ENCODE data around the gene CCDC150.

DNA sequence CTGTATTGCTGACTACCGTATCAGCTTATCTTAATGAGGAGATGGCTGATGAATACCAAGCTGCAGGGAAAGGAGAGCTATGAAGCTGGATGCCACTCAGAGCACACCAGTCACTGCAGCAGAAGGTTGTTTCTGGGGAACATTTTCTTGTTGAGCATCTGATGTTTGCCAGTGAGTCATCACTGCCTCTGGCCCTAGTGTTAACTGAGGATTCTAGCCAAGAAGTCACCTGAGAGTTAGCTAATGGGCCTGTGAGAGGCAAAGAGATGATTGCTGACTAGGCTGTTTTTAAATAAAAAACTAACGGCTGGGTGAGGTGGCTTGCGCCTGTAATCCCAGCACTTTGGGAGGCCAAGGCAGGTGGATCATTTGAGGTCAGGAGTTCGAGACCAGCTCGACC, 37.9 kb downstream of the CCDC150 start:
- TF ChIP-seq, protein P1, sequence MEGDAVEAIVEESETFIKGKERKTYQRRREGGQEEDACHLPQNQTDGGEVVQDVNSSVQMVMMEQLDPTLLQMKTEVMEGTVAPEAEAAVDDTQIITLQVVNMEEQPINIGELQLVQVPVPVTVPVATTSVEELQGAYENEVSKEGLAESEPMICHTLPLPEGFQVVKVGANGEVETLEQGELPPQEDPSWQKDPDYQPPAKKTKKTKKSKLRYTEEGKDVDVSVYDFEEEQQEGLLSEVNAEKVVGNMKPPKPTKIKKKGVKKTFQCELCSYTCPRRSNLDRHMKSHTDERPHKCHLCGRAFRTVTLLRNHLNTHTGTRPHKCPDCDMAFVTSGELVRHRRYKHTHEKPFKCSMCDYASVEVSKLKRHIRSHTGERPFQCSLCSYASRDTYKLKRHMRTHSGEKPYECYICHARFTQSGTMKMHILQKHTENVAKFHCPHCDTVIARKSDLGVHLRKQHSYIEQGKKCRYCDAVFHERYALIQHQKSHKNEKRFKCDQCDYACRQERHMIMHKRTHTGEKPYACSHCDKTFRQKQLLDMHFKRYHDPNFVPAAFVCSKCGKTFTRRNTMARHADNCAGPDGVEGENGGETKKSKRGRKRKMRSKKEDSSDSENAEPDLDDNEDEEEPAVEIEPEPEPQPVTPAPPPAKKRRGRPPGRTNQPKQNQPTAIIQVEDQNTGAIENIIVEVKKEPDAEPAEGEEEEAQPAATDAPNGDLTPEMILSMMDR (IDR thresholded peaks at IDR 0.05; ENCODE audit: low read depth, low read length), result no peak
- no peak for TF ChIP-seq POLR2A (IDR thresholded peaks at IDR 0.05; ENCODE audit: extremely low read depth, insufficient read length)
